Parathyroid adenoma (tissue), 2 donors: ENCODE data around the gene COQ5.

Experiments
- H2AFZ ChIP-seq: fragments of 300-600 bp; sonication (generic); one replicate; pipeline ENCODE4 v1.7.0; 2017; ENCODE audit warnings: antibody characterized with exemption, mild to moderate bottlenecking
- H3K27ac ChIP-seq: fragments of 300-600 bp; sonication (generic); one replicate; pipeline ENCODE4 v1.7.0; 2017
- H3K27me3 ChIP-seq: fragments of 300-600 bp; sonication (generic); one replicate; pipeline ENCODE4 v1.7.0; 2017; ENCODE audit warnings: low read length; ENCODE audit not compliant: control insufficient read depth, insufficient read depth
- H3K36me3 ChIP-seq: fragments of 300-600 bp; sonication (generic); one replicate; pipeline ENCODE4 v1.7.0; 2017; ENCODE audit warnings: low read length; ENCODE audit not compliant: control insufficient read depth, insufficient read depth
- H3K4me1 ChIP-seq: fragments of 300-600 bp; sonication (generic); one replicate; pipeline ENCODE4 v1.7.0; 2017; ENCODE audit warnings: control low read depth
- H3K4me2 ChIP-seq: fragments of 300-600 bp; sonication (generic); one replicate; pipeline ENCODE4 v1.7.0; 2017; ENCODE audit warnings: low read length
- H3K4me3 ChIP-seq: fragments of 300-600 bp; sonication (generic); one replicate; pipeline ENCODE4 v1.7.0; 2017; ENCODE audit warnings: low read depth, low read length
- H3K79me2 ChIP-seq: fragments of 300-600 bp; sonication (generic); one replicate; pipeline ENCODE4 v1.7.0; 2017; ENCODE audit warnings: control low read depth
- H3K9ac ChIP-seq: fragments of 300-600 bp; sonication (generic); one replicate; pipeline ENCODE4 v1.7.0; 2017; ENCODE audit warnings: mild to moderate bottlenecking
- H3K9me3 ChIP-seq: fragments of 300-600 bp; sonication (generic); one replicate; pipeline ENCODE4 v1.7.0; 2017; ENCODE audit warnings: low read length; ENCODE audit not compliant: control insufficient read depth
- CTCF ChIP-seq: fragments of 300-600 bp; sonication (generic); IDR thresholded peaks from one replicate; pipeline ENCODE4 v1.7.0; 2017; ENCODE audit warnings: antibody characterized with exemption, mild to moderate bottlenecking
- donor health status: primary hyperparathyroidism.

Gene COQ5

GRCh38 chr12:120563495-120563894 is 34.5 kb upstream of the COQ5 start:
- no peaks in the 10 kb centered on the region for H3K27me3 ChIP-seq
- no peak overlapping the region for H3K4me3 ChIP-seq
- no peak overlapping the region for H3K9ac ChIP-seq
- H3K36me3 ChIP-seq, result no peaks in the 10 kb centered on the region
- no peak for TF ChIP-seq CTCF
- peaks cover 52% of the 10 kb centered on the region for H3K79me2 ChIP-seq
- no peak overlapping the region for H3K27ac ChIP-seq
- H2AFZ ChIP-seq, result no peak overlapping the region
- no peaks in the 10 kb centered on the region for H3K9me3 ChIP-seq
- H3K4me1 ChIP-seq, result no peaks in the 10 kb centered on the region
- no peak overlapping the region for H3K4me2 ChIP-seq

GRCh38 chr12:120562906-120563305 is 33.9 kb upstream of the COQ5 start:
- Histone ChIP-seq H3K4me3 (no peak overlapping the region), H3K27ac (no peak overlapping the region), H3K4me1 (no peaks in the 10 kb centered on the region), H2AFZ (no peak overlapping the region), H3K79me2 (peaks cover 52% of the 10 kb centered on the region), H3K9ac (no peak overlapping the region), H3K27me3 (no peaks in the 10 kb centered on the region), H3K4me2 (no peak overlapping the region), H3K36me3 (no peaks in the 10 kb centered on the region), H3K9me3 (no peaks in the 10 kb centered on the region)
- TF ChIP-seq CTCF, result no peak

GRCh38 chr12:120557589-120557988 is 28.6 kb upstream of the COQ5 start:
- peaks cover 2% of the 10 kb centered on the region for H3K4me1 ChIP-seq
- H2AFZ ChIP-seq, result no peak overlapping the region
- H3K4me3 ChIP-seq, result no peak overlapping the region
- H3K79me2 ChIP-seq, result peaks cover 35% of the 10 kb centered on the region
- H3K27ac ChIP-seq, result no peak overlapping the region
- no peaks in the 10 kb centered on the region for H3K9me3 ChIP-seq
- no peaks in the 10 kb centered on the region for H3K27me3 ChIP-seq
- TF ChIP-seq CTCF, result no peak
- H3K36me3 ChIP-seq, result peaks cover under 1% of the 10 kb centered on the region
- no peak overlapping the region for H3K9ac ChIP-seq
- H3K4me2 ChIP-seq, result no peak overlapping the region

- Histone ChIP-seq H3K4me3 (no peak overlapping the region), H3K79me2 (peaks cover 19% of the 10 kb centered on the region), H3K4me2 (no peak overlapping the region), H3K4me1 (peaks cover 4% of the 10 kb centered on the region), H3K27me3 (no peaks in the 10 kb centered on the region), H3K9me3 (no peaks in the 10 kb centered on the region), H3K27ac (no peak overlapping the region), H2AFZ (no peak overlapping the region), H3K9ac (no peak overlapping the region), H3K36me3 (peaks cover 4% of the 10 kb centered on the region)
- no peak for TF ChIP-seq CTCF
These were observed 25.7 kb upstream of the COQ5 start for GRCh38 chr12:120554678-120555077.

- Histone ChIP-seq H2AFZ (no peak overlapping the region), H3K9me3 (no peaks in the 10 kb centered on the region), H3K27ac (no peak overlapping the region), H3K79me2 (peaks cover 68% of the 10 kb centered on the region), H3K4me1 (no peaks in the 10 kb centered on the region), H3K36me3 (no peaks in the 10 kb centered on the region), H3K4me3 (no peak overlapping the region), H3K27me3 (no peaks in the 10 kb centered on the region), H3K9ac (no peak overlapping the region), H3K4me2 (no peak overlapping the region)
- TF ChIP-seq CTCF, result no peak
These were observed 17.1 kb upstream of the COQ5 start for GRCh38 chr12:120546050-120546386.
